UCSD-AML1 (cell line): ENCODE results near the gene JADE3.
"Not testable (repeated sequence)": the region's sequence is repeated elsewhere in the genome, so short reads cannot be mapped to it uniquely, and the experiment has no call there.

Experiments used
- DNase-seq: peaks from one replicate; lab custom pipeline; 2025; ENCODE audit not compliant: unreplicated experiment; lab: John Stamatoyannopoulos, UW

JADE3 gene

GRCh38 chrX:46929439-46930261 lies 17.4 kb downstream of the JADE3 start:
- no peak for DNase-seq

- DNase-seq: no peak
Measured at GRCh38 chrX:46935295-46935694, 23.1 kb downstream of the JADE3 start.

- no peak for DNase-seq
Measured at GRCh38 chrX:46938589-46938988, 26.4 kb downstream of the JADE3 start.

- no peak for DNase-seq
Measured at GRCh38 chrX:46941341-46941740, 29.1 kb downstream of the JADE3 start.

GRCh38 chrX:46953137-46953527 lies 40.9 kb downstream of the JADE3 start:
- DNase-seq: no peak

GRCh38 chrX:46953597-46953996 lies 41.4 kb downstream of the JADE3 start:
- no peak for DNase-seq

- DNase-seq: no peak
Measured at GRCh38 chrX:46954716-46955115, 42.5 kb downstream of the JADE3 start.

GRCh38 chrX:46956589-46956988 lies 44.4 kb downstream of the JADE3 start:
- DNase-seq: not testable (repeated sequence)

GRCh38 chrX:46957297-46957696 lies 45.1 kb downstream of the JADE3 start:
- no peak for DNase-seq

- no peak for DNase-seq
Measured at GRCh38 chrX:46959101-46959500, 46.9 kb downstream of the JADE3 start.

GRCh38 chrX:46959985-46960700 lies 47.9 kb downstream of the JADE3 start:
- no peak for DNase-seq

- DNase-seq: no peak
Measured at GRCh38 chrX:46961097-46961496, 48.9 kb downstream of the JADE3 start.

- DNase-seq: no peak
Measured at GRCh38 chrX:46961574-46962283, 49.5 kb downstream of the JADE3 start.

GRCh38 chrX:46965125-46965758 lies 53.0 kb downstream of the JADE3 start:
- DNase-seq: no peak

- DNase-seq: no peak
Measured at GRCh38 chrX:46967547-46967946, 55.3 kb downstream of the JADE3 start.

- DNase-seq: not testable (repeated sequence)
Measured at GRCh38 chrX:46977046-46977445, 64.8 kb downstream of the JADE3 start.

GRCh38 chrX:46978341-46979291 lies 66.4 kb downstream of the JADE3 start:
- peak; percentile 71 for DNase-seq

- DNase-seq: no peak
Measured at GRCh38 chrX:46984705-46985104, 72.5 kb downstream of the JADE3 start.

GRCh38 chrX:46989548-46989947 lies 77.3 kb downstream of the JADE3 start:
- no peak for DNase-seq

- DNase-seq: no peak
Measured at GRCh38 chrX:46991664-46992063, 79.4 kb downstream of the JADE3 start.
